Dermis microvascular lymphatic vessel endothelial cell (primary cell): ENCODE results near the gene TAAR9. TPM values are rescaled to one million over a fixed set of nuclear protein-coding genes. Genes with fewer than 3 reads are reported as not detected.

ENCODE experiments used
- DNase-seq, 2 donors: peaks; one replicate each; pipeline versions ENCODE4 v3.0.0 to v3.0.0-alpha.2; 2010; ENCODE audit warnings: low read depth in 2 of 2
- total RNA-seq: library from RNA; depleted of rRNA; stranded (reverse); fragments of >200 nt; gene quantifications from 2 replicates; pipeline ENCODE4 v1.2.1, GENCODE V29; 2014

The TAAR9 gene, protein sequence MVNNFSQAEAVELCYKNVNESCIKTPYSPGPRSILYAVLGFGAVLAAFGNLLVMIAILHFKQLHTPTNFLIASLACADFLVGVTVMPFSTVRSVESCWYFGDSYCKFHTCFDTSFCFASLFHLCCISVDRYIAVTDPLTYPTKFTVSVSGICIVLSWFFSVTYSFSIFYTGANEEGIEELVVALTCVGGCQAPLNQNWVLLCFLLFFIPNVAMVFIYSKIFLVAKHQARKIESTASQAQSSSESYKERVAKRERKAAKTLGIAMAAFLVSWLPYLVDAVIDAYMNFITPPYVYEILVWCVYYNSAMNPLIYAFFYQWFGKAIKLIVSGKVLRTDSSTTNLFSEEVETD
- total RNA-seq = not detected in 2 replicates

DNA sequence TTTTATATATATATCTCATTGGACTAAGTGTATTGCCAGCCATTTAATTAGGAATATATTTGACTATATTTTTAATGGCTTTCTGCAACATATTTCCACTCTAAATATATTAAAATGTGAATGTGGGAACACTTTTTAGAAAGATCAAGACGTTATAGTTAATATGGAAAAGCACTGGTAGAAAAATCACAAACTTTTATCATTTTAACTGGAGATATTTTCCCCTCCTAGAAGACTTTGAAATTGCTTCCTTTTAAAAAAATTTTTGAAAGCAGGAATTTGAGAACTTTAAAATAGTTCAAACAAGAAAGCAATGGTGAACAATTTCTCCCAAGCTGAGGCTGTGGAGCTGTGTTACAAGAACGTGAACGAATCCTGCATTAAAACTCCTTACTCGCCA is at the start of gene TAAR9:
Gene TAAR9 (plus strand): TSS at position 301 of the 400 bp plus-strand sequence. CDS start 13 bp downstream, at position 314.
- DNase-seq = no peak

DNA sequence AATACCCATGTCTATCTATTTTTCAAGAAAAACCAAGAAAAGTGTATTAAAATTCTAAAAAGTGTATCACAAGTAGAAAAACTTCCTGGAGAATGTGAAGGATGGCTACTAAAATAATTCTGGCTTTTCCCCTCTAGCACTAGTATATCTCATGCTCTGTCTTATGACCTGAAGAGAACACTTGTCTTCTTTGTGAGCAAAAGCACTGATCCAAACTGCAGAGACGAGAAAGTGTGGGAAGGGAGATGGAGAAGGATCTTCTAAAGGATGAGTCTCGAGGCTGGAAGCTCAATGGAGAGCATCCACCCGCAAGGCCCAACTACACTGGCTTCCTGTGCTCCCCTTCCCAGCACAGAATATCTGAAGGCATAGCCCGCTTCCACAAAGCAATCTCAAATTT is 48.7 kb upstream of the TAAR9 start:
- no peak for DNase-seq

DNA sequence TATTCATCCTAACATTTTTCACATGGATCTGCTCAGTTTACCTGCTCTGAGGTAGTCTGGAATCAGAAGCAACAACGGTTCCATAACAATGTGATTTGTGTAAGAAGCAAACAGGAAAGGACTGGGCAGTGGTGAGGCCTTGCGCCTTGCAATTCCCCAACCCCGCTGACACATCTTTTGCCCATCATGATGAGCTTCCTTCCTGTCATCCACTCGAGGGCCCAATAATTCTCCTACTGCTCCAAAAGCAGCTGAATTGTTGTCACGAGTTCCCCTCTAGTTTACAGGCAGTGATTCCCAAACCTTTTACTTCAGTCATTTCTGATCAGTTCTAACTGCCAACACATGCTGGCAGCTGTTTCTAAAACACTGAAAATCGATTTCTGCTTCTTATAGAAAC is 48.1 kb upstream of the TAAR9 start:
- DNase-seq = peak; percentile 50 to 84

DNA sequence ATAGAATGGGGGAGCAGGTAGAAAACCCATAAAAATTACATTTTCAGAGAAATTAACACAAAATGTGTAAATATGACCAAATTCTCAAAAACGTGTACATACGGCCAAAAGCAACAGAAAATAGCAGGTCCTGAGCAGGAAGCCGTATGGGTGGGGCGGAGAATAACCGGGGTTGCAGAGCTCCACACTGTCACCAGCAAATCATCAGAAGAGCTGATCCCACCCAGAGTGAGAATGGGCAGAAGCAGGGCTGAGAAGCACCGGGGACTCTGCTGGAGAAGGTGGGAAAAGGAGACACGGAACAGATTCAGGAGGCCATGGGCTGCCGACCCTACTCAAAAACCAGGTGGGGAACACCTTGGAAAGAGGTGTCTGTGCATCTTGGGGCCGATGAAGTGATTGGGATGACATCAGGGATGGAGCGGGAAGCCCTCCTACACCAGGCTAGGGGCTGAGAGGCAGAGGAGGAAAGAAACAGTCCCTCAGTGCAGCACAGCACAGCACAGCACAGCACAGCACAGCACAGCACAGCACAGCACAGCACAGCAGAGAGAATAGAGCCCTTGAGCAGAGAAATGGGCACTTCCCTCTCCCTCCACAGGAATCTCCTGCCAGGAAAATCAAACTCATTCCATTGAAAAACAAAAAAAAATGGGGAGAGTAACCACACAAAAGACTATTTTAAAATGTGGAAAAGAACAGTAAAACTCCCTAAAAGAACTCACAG is 47.4 kb upstream of the TAAR9 start:
- peak in 1 of 2 donors; percentile 57 for DNase-seq

DNA sequence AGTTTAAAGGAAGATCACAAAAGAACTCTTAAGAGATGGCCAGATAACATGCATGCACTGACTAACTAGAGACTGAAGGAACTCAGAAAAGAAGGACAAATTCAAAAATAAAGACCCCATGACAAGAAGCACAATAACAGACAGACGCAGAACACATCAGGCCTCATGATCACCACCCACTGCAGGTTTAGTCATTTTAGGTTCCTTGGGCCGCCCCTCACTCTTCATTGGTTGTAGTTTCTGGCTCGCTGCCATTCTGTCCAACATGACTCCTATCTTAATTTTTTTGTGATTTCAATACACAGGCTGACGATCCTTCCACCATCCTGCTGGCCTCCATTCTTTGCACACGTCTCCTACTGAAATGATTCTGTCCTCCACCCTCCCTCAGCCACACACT is 46.8 kb upstream of the TAAR9 start:
- peak in 1 of 2 donors; percentile 64 for DNase-seq

DNA sequence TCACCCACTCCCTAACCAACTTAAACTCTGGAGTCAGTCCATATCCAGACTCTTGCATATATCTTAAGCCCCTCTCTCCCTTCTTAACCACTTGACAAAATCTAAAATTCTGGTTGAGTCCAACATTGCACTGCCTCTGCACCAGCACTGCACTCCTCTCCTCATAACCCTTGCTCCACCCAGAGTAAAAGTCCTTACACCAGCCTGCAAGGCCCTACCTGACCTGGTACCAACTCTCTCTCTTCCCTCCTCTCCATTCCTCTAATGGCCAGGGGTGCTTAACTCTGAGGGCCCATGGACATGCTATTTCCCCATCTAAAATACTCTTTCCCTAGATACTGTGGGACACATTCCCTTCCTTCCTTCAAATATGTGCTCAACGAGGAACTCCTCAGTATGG is 46.2 kb upstream of the TAAR9 start:
- DNase-seq = no peak

DNA sequence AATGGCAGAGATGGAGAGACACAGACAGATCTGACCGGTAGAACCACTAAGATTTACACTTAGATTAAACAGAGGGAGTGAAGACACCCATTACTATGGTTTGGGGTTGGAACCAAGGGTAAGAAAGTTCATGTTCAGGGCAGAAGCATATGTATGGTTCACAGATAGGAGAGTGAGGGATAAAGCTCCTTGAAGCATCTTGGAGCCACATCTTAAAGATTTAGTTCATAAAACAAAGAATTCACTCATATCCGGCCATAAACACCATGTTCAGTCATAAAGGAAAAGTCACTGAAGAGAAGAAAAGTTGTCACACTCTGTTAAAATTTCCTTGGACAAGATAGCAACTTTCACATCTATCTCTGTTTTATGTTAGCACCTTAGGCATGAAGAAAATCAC is 43.1 kb upstream of the TAAR9 start:
- no peak for DNase-seq

DNA sequence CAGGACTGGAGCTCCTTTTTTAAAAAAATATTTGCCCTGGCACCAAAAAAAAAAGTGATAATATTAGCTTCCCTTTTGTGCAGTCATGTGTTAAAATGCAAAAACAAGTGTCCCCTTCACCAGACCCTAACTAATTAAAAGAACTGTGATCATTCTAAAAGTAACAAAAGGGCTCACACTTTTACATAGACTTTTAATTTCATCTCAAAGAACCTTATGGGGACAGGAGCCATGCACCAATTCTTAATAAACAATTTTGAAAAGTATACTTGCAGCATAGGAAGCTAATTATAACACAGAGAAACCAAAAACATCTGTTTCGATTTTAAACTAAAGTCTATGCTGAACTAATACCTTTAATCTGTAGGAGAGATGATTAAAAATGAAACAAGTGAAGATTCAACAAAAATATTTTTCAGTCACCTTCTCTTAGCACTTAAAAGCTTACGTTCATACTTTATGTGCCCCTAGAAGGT is 42.4 kb upstream of the TAAR9 start:
- no peak for DNase-seq

DNA sequence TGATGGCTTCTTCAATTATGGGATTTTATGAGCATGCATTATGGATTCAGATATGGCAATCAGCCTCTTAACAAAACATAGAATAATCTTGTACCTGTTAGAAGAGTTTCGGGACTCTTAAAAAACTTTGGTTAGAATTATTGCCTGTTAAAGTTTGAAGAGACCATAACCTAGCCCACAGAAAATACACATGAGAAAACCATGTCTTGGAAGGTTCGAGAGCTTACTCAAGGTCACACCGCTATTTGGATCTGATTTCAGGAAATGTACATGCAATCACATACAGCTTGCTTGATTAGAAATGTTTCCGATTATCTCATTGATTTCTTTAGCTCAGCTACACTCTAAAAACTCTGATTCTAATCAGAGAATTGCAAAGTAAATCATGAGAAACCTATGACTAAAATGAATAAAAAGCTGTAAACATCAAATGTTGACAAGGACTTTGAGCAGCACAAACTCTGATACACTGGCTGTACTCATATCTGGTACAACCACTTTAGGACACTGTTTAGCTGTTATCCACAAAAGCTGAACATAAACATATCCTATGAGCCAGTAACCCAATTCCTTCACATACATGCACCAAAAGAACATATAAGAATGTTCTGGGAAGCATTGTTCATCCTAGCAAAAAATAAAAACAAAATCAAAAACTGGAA is 41.4 kb upstream of the TAAR9 start:
- DNase-seq = no peak

DNA sequence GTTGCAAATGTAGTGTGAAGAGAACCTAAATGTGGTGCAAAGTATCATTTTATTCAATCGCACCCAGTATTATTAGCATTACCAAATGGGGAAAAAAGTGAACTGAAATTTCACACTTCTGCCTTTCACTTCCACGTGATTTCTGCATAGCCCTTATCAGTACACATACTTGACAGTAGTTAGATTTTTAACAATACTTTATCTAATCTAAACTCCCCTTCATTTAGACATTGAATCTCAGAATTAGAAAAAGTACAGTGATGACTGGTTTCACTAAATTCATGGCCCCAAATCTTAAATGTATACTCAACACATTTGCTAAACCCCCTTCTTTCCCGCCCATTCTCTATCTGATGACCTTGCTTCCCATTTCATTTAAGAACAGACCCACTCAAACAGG is 39.4 kb upstream of the TAAR9 start:
- DNase-seq = no peak

DNA sequence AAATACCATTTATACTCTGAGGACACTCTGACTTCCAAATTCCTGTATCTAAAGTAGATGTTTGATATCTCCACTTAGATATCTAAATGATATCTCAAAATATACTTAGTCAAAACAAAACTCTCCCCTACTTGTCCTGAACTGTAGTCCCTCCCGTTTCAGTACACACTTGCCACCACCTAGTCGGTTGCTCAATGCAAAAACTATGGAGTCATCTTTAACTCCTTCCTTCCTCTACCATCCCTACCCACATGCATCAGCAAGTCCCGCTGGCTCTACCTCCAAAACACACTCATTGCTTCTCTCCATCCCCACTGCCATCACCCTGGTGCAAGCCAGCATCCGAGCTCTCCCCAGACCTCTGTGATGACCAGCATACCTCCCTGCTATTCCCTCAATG is 38.3 kb upstream of the TAAR9 start:
- DNase-seq = no peak

DNA sequence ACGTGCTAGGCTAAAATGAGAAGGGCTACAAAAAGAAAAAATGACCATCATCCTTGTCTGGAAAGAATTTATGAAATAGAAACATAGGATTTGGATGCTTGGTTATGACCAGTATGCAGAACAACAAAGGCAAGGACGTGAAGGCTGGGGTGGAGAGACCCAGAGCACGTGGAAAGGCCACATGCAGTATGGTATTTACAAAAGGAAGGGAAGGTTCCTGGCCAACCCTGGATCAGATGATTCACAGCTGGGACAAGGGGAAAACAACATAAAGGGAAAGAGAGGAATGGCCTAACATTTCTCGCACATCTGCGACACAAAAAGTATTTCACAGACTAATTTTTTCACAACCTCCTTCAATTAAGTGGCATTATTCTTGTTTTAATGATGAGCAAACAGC is 33.3 kb upstream of the TAAR9 start:
- DNase-seq = peak; percentile 94 to 96

DNA sequence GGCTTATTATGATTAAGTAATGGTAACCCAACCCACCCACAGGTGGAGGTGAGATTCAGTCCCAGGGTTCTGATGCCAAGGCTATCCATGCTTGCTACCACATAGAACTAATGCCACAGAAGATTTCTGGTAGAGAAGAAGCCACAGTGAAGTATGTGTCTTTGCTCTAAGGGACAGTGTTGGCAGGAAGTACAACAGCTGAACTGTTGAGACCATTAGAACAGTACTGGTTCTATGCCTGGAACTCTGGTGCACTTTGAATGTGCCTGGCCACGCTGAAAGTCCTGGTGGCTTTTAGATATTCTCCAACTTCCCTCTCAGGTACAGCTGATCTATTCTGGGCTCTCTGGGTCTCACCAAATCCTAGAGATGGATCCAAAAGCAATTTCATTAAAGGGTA is 32.9 kb upstream of the TAAR9 start:
- no peak for DNase-seq

DNA sequence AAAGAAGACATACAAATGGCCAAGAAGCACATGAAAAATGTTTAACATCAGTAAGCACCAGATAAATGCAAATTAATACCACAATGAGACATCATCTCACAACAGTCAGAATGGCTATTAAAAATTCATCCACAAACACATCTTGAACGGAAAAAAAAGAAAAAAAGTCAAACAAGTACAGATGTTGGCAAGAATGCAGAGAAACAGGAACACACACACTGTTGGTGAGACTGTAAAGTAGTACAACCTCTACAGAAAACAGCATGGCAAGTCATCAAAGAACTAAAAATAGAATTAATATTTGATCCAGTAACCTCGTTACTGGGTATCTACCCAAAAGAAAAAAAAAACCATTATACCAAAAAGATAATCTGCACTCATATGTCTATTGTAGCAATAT is 31.6 kb upstream of the TAAR9 start:
- no peak for DNase-seq

DNA sequence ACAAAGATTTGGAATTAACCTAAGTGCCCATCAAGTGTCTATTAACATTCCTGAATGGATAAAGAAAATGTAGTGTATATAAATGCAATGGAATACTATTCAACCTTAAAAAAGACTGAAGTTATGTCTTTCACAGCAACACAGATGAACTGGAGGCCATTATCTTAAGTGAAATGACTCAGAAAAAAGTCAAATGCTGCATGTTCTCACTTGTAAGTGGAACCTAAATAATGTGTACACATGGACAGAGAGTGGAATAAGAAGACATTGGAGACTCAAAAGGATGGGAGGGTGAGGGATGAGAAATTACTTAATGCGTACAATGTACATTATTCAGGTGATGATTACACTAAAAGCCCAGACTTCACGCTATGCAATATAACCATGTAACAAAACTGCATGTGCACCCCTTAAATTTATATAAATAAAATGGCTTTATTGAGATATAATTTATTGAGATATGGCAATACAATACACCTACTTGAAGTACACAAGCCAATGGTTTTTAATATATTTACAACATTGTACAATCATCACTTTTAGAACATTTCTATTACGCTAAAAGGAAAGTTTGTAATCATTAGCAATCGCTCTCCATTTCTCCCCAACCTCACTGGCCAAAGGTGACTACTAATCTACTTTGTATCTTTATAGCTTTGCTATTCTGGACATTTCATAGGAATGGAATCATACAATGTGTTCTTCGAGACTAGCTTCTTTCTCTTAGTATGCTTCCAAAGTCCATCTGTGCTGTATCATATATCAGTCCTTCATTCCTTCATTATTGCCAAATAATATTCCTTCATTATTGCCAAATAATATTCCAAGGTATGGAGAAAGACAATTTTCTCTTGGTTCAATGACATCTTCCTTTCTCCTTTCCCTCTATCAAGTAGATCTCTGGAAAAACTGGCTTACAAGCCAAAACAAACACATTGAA is 30.9 kb upstream of the TAAR9 start:
- DNase-seq = no peak

DNA sequence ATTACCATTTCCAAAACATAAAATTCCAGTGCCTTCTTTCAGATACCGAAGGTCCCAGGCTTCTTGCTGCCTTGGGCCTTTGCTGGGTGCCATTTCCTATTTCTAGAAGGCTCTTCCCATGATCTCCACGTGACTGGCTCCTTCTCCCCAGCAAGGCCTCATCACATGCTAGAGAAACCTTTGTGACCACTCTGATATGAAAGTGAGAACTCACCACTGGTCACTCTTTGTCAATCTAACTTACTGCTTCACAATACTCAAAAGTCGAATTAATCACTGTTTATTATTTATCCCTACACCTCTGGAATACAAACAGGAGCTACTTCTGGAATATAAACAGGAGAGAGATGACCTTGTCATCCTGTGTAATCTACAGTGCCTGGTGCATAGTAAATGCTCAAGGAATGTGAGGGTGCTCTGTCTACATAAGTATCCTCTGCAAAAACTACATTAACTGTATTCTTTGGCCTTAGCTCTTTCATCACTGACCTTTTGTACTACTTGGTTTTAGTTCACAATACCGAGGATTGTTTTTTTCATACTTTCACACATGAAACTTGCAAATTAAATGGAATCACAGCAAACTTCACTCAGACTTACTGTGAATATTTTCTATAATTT is 26.8 kb upstream of the TAAR9 start:
- DNase-seq = peak in 1 of 2 donors; percentile 29

DNA sequence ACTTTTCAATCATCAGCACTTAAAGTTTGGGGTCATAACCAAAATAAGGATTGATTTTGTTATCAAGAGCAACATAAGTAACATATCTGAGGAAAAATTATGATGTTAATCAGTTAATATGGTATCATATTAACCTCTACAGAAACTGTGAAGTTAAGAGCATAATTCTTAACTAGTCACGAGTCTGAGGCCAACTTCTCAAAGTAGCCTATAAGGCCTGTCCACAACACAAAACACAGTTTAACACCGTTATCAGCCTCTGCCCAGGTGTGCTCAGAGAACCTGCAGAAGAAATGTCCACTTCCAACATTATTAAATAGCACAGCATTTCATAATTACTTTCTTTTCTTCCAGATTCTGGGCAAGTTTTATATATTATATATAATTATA is 26.3 kb upstream of the TAAR9 start:
- peak in 1 of 2 donors; percentile 37 for DNase-seq

DNA sequence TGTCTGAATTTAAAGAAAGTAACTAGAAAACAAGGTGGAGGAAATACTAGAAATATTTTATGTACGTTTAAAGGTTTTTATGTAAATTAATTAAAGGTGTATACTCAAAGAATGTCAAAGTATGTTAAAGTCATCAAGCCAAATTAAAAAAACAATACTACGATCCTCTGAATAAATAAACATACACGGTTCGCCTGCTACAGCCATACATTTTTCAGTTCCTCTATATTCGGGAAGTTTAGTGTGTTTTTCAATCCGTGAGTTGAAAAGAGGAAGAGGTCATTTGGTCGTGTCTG is 25.8 kb upstream of the TAAR9 start:
- no peak for DNase-seq

DNA sequence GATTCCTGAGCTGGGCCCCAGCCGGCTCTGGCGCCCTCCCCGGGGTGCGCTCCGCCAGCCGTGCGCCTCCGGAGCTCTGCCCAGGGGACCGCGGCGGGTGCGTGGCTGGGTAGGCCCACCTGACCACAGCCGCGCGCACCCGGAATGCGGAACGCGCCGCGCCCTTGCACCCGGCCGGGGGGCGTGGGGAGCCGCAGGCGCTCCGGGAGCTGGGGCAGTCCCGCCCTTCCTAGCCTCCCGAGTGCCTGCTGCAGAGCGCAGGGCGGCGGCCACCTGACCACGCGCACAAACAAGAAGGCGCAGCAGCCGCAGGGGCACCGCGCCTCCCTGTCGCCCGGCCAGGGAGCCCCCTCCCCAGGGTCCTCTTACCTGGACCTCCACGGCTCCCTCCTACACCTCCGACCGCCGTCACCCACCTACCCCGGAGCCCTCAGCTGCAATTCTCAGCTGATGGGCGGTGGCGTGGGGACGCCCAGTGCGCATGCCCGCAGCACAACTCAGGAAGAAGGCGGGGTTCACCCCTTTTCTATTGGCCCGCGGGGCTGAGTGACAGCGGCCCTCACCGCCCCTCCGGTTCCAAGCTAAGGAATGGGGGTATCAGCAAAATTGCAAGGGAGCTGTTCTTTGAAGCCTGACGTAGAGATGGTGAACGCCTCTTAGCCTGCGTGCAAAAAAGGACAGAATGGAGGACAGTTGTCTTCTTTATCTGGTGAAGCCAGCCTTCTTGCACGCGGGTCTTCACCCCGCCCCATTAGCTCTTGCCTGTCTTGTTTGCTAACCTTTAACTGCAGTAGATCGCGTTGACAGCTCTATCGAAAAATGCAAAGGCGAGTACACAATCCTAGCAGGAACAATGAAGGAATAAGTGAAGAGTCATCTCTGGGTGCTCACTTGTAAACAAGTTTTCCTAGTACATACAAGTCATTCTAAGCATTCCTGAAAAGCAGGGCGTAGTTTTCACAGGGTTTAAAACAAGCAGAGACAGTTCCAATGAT is 25.1 kb upstream of the TAAR9 start, which contains the start of gene STX7:
Gene STX7 (minus strand): TSS at position 479 of the 995 bp plus-strand sequence. CDS start 9,586 bp downstream, outside the sequence.
- peak; percentile 63 to 87 for DNase-seq
